Uterus (tissue), 4 donors: ENCODE results near the gene KCNMA1. TPM values are rescaled to one million over a fixed set of nuclear protein-coding genes. Genes with fewer than 3 reads are reported as not detected.

Experiments
- DNase-seq, 2 donors: peaks; one replicate each; pipeline ENCODE4 v3.0.0-alpha.2; 2019 to 2020
- H3K27ac ChIP-seq, 2 donors: fragments of 200-600 bp; sonication (generic); 1 replicate in 1 of 2; 2 replicates in 1 of 2; pipeline ENCODE4 v1.5.1; 2016 to 2018
- H3K27me3 ChIP-seq, 2 donors: fragments of 200-600 bp; sonication (generic); one replicate each; pipeline ENCODE4 v1.5.1; 2018 to 2019; ENCODE audit warnings: control low read depth in 1 of 2
- H3K36me3 ChIP-seq, 2 donors: fragments of 200-600 bp; sonication (generic); one replicate each; pipeline ENCODE4 v1.5.1; 2019; ENCODE audit warnings: control low read depth in 1 of 2
- H3K4me1 ChIP-seq, 2 donors: fragments of 200-600 bp; sonication (generic); one replicate each; pipeline ENCODE4 v1.5.1; 2018 to 2019; ENCODE audit warnings: control low read depth in 1 of 2
- H3K4me3 ChIP-seq, 2 donors: fragments of 200-600 bp; sonication (generic); 1 replicate in 1 of 2; 2 replicates in 1 of 2; pipeline ENCODE4 v1.5.1; 2018 to 2019; ENCODE audit warnings: mild to moderate bottlenecking in 1 of 2
- H3K9me3 ChIP-seq, 2 donors: fragments of 200-600 bp; sonication (generic); one replicate each; pipeline ENCODE4 v1.5.1; 2019; ENCODE audit warnings: control low read depth in 1 of 2
- CTCF ChIP-seq, 4 experiments: fragments of 200-600 bp in 2 of 4; fragments of 450-650 bp in 2 of 4; sonication (generic) in 2 of 4; IDR thresholded peaks; one replicate each; pipeline ENCODE4 v1.5.1; 2016 to 2019; ENCODE audit warnings: antibody characterized with exemption in 4 of 4, mild to moderate bottlenecking in 2 of 4, moderate library complexity in 1 of 4
- POLR2A ChIP-seq, 2 donors: fragments of 450-650 bp; IDR thresholded peaks; one replicate each; pipeline ENCODE4 v1.6.1; 2016; ENCODE audit warnings: antibody characterized with exemption in 2 of 2, mild to moderate bottlenecking in 1 of 2, moderate library complexity in 1 of 2
- intact Hi-C: fragments of 100-400 bp; cut with DNase I; formaldehyde crosslinking; loops from one replicate; pipeline ENCODE4 v1.15.1; 2023; ENCODE audit warnings: low total_unique reads
- total RNA-seq, 4 donors: library from RNA; depleted of rRNA in 3 of 4; stranded (reverse); fragments of >200 nt in 3 of 4; gene quantifications; one replicate each; pipeline versions ENCODE4 v1.1.0 to v1.2.4, GENCODE V29; 2014 to 2023
- donor health status: DM: yes; HTN: yes; CAD: no.

The KCNMA1 gene
- total RNA-seq, 4 donors from 2014 or later, result 86.2 to 236 (median 164) TPM

GRCh38 chr10:77075926-77076325 lies 561.7 kb downstream of the KCNMA1 start:
- no peaks in the 10 kb centered on the region for H3K36me3 ChIP-seq
- no peak overlapping the region for H3K27ac ChIP-seq
- TF ChIP-seq POLR2A (IDR thresholded peaks at IDR 0.05), result no peak
- TF ChIP-seq CTCF (IDR thresholded peaks at IDR 0.05), result no peak
- DNase-seq, result no peak
- H3K27me3 ChIP-seq, result no peaks in the 10 kb centered on the region
- H3K4me1 ChIP-seq, result peaks cover 2 to 8% of the 10 kb centered on the region in 2 donors
- no peaks in the 10 kb centered on the region for H3K9me3 ChIP-seq
- intact Hi-C loops, result no loop called here
- H3K4me3 ChIP-seq, result no peak overlapping the region

- no peak for TF ChIP-seq POLR2A (IDR thresholded peaks at IDR 0.05)
- no peak for TF ChIP-seq CTCF (IDR thresholded peaks at IDR 0.05)
- no peaks in the 10 kb centered on the region for H3K36me3 ChIP-seq
- no peak for DNase-seq
- peaks cover 0 to 8% of the 10 kb centered on the region in 2 donors for H3K4me1 ChIP-seq
- H3K4me3 ChIP-seq, result no peak overlapping the region
- H3K9me3 ChIP-seq, result no peaks in the 10 kb centered on the region
- H3K27me3 ChIP-seq, result no peaks in the 10 kb centered on the region
- intact Hi-C loops, result no loop called here
- peak overlapping the region in 1 of 2 donors; percentile 3 for H3K27ac ChIP-seq
Observed at GRCh38 chr10:77074104-77074624, 563.4 kb downstream of the KCNMA1 start.

GRCh38 chr10:77073663-77073960 lies 564.0 kb downstream of the KCNMA1 start:
- Histone ChIP-seq H3K9me3 (no peaks in the 10 kb centered on the region), H3K27me3 (no peaks in the 10 kb centered on the region), H3K4me1 (peaks cover 0 to 8% of the 10 kb centered on the region in 2 donors), H3K36me3 (no peaks in the 10 kb centered on the region), H3K4me3 (no peak overlapping the region), H3K27ac (no peak overlapping the region)
- TF ChIP-seq CTCF (IDR thresholded peaks at IDR 0.05), result no peak
- TF ChIP-seq POLR2A (IDR thresholded peaks at IDR 0.05), result no peak
- intact Hi-C loops, result no loop called here
- DNase-seq, result no peak

GRCh38 chr10:77072836-77073662 lies 564.6 kb downstream of the KCNMA1 start:
- Histone ChIP-seq H3K27me3 (no peaks in the 10 kb centered on the region), H3K4me1 (peaks cover 0 to 8% of the 10 kb centered on the region in 2 donors), H3K4me3 (no peak overlapping the region), H3K9me3 (no peaks in the 10 kb centered on the region), H3K27ac (peak overlapping the region in 1 of 2 donors; percentile 13), H3K36me3 (no peaks in the 10 kb centered on the region)
- TF ChIP-seq POLR2A (IDR thresholded peaks at IDR 0.05) (no peak), CTCF (IDR thresholded peaks at IDR 0.05) (no peak)
- intact Hi-C loops, result no loop called here
- DNase-seq, result peak; percentile 50 to 70

GRCh38 chr10:77072361-77072835 lies 565.2 kb downstream of the KCNMA1 start:
- Histone ChIP-seq H3K27me3 (no peaks in the 10 kb centered on the region), H3K36me3 (no peaks in the 10 kb centered on the region), H3K4me3 (no peak overlapping the region), H3K4me1 (peaks cover 0 to 3% of the 10 kb centered on the region in 2 donors), H3K27ac (peak overlapping the region in 1 of 2 donors; percentile 13), H3K9me3 (no peaks in the 10 kb centered on the region)
- intact Hi-C loops, result no loop called here
- no peak for DNase-seq
- TF ChIP-seq CTCF (IDR thresholded peaks at IDR 0.05) (no peak), POLR2A (IDR thresholded peaks at IDR 0.05) (no peak)
